GM18951 (cell line): ENCODE data around the gene ISL2.
"Not testable (repeated sequence)": the region's sequence is repeated elsewhere in the genome, so short reads cannot be mapped to it uniquely, and the experiment has no call there.

ENCODE experiments used
- POLR2A ChIP-seq: IDR thresholded peaks from 4 replicates; pipeline ENCODE4 v1.6.1; 2011; ENCODE audit warnings: mild to moderate bottlenecking; ENCODE audit not compliant: insufficient read length, insufficient read depth; ENCODE audit errors: extremely low read depth
- in situ Hi-C: fragments of 300-500 bp; cut with MboI; formaldehyde crosslinking; loops from one replicate; pipeline ENCODE4 v1.12.0; 2022; ENCODE audit warnings: low sequenced_read_pairs, mixed read lengths, inconsistent platforms; ENCODE audit not compliant: unreplicated experiment

ISL2 gene

GRCh38 chr15:76312540-76313174 is 23.9 kb upstream of the ISL2 start:
- TF ChIP-seq POLR2A = no peak
- in situ Hi-C loops = no loop called here

- in situ Hi-C loops = not testable (repeated sequence)
Measured at GRCh38 chr15:76313175-76313567, 23.4 kb upstream of the ISL2 start.

- no peak for TF ChIP-seq POLR2A
- in situ Hi-C loops = no loop called here
Measured at GRCh38 chr15:76313731-76314130, 22.8 kb upstream of the ISL2 start.

GRCh38 chr15:76320012-76320411 is 16.6 kb upstream of the ISL2 start:
- in situ Hi-C loops = no loop called here
- no peak for TF ChIP-seq POLR2A

- no peak for TF ChIP-seq POLR2A
- in situ Hi-C loops = no loop called here
Measured at GRCh38 chr15:76321171-76321570, 15.4 kb upstream of the ISL2 start.

- TF ChIP-seq POLR2A = no peak
- in situ Hi-C loops = no loop called here
Measured at GRCh38 chr15:76321602-76322001, 15.0 kb upstream of the ISL2 start.

- no peak for TF ChIP-seq POLR2A
- in situ Hi-C loops = no loop called here
Measured at GRCh38 chr15:76324066-76324465, 12.5 kb upstream of the ISL2 start.

- TF ChIP-seq POLR2A = no peak
- in situ Hi-C loops = no loop called here
Measured at GRCh38 chr15:76325704-76326103, 10.9 kb upstream of the ISL2 start.

- in situ Hi-C loops = no loop called here
- TF ChIP-seq POLR2A = no peak
Measured at GRCh38 chr15:76327191-76328105, 9.1 kb upstream of the ISL2 start.

- in situ Hi-C loops = no loop called here
- TF ChIP-seq POLR2A = no peak
Measured at GRCh38 chr15:76328106-76328696, 8.4 kb upstream of the ISL2 start.

- no peak for TF ChIP-seq POLR2A
- in situ Hi-C loops = no loop called here
Measured at GRCh38 chr15:76328958-76329357, 7.6 kb upstream of the ISL2 start.

- no peak for TF ChIP-seq POLR2A
- in situ Hi-C loops = no loop called here
Measured at GRCh38 chr15:76330080-76330680, 6.4 kb upstream of the ISL2 start.

GRCh38 chr15:76332796-76333195 is 3.8 kb upstream of the ISL2 start:
- in situ Hi-C loops = no loop called here

More at GRCh38 chr15:76332796-76333195, 3.8 kb upstream of the ISL2 start:
- no peak for TF ChIP-seq POLR2A
